ENCODE measurements around the gene CCDC90B.
"Not testable (repeated sequence)": the region's sequence is repeated elsewhere in the genome, so short reads cannot be mapped to it uniquely, and the experiment has no call there.

The CCDC90B gene

DNA sequence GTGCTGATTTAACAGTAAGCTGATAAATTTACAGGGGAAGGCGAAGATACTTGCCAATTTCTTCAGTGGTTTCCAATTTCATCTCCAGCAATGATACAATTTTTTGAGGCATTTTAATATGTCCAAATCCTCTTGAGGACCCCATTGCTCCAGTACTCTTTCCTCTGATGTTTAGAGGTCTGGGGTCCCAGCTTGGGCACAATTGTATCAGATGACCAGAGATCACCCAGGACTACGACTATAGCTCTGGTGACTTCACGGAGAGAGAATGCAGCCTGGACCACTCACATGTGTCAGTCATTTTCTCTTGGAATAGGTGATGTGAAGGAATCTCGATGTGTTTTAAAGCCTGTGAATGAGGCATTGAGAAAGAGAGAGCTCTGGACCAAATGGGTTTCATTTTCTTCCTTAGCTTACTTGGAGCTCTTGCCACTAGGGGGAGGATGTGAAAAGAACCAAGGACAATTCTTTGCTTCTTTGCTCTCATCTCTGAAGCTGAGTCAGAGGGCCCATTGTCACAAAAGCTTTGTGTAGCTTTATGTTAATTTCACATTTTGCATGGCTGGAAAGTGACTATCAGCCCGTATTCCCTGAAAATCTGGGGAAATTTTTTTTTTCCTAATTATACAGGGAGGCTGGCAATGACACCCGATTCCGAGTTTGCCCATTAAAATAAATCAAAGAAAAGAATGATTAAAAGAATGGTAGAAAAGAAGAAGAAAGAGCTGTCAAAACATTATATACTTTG is 6.7 kb upstream of the CCDC90B start:
- no peak for DNase-seq (ENCODE audit: extremely low read depth in 1 of 2, low read depth in 1 of 2)

GRCh38 chr11:83287631-83288030 is 1.5 kb upstream of the CCDC90B start:
- DNase-seq (ENCODE audit: extremely low read depth in 1 of 2, low read depth in 1 of 2): no peak

- DNase-seq (ENCODE audit: extremely low read depth in 1 of 2, low read depth in 1 of 2): no peak
Measured at GRCh38 chr11:83285151-83285770, 906 bp downstream of the CCDC90B start.

DNA sequence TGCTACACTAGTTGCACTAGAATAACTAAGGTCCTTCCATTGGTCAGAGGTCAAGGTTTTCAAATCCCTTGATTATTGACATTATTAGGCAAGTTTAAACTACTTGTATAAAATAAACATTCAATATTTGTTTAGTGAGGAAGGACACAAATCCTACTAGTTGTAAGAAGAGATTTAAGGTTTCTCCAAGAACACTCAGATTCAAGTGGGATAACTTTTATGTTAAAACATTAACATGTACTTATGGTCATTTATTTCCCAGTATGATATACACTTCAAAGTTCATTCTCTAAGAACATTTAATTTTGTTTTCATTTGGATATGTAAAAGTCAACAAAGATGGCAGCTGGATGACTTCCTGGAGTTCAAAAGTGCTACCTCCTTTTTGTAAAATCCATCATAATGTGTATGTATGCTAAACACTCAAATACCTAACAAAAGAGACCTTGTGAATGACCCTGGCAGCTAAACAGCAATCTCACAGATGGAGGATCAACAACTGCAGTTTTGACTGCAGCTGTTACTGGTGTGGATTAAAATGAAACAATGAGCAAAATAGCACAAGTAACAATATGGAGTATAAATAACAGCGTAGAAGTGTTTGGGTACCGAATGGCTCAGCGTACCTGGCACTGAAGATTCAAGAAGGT is 1.5 kb downstream of the CCDC90B start:
- DNase-seq (ENCODE audit: extremely low read depth in 1 of 2, low read depth in 1 of 2): no peak

GRCh38 chr11:83282084-83282716 is 4.0 kb downstream of the CCDC90B start:
- DNase-seq (ENCODE audit: extremely low read depth in 1 of 2, low read depth in 1 of 2): no peak

- no peak for DNase-seq (ENCODE audit: extremely low read depth in 1 of 2, low read depth in 1 of 2)
Measured at GRCh38 chr11:83280256-83280655, 5.9 kb downstream of the CCDC90B start.

DNA sequence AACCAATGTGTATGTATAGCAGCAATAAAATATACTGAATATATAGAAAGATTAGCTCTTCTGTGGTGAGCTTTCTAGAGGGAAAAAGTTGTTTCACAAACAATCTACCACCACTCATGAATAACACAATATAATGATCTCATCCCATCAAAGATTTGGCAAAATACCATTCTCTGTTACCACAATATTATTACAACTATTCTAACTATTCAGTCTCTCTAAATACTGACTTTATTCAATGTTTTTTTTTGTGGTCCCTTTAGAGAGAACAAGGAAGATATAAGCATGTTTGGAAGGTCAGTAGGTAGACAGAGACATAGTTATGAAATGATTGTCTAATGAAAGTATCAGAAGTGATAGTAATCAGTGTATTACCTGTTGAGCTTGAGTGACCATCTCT is 7.8 kb downstream of the CCDC90B start:
- DNase-seq (ENCODE audit: extremely low read depth in 1 of 2, low read depth in 1 of 2): no peak

- no peak for DNase-seq (ENCODE audit: extremely low read depth in 1 of 2, low read depth in 1 of 2)
Measured at GRCh38 chr11:83275888-83276641, 10.1 kb downstream of the CCDC90B start.

GRCh38 chr11:83272627-83273026 is 13.5 kb downstream of the CCDC90B start:
- DNase-seq (ENCODE audit: extremely low read depth in 1 of 2, low read depth in 1 of 2): no peak

- not testable (repeated sequence) for DNase-seq (ENCODE audit: extremely low read depth in 1 of 2, low read depth in 1 of 2)
Measured at GRCh38 chr11:83271734-83272133, 14.4 kb downstream of the CCDC90B start.

DNA sequence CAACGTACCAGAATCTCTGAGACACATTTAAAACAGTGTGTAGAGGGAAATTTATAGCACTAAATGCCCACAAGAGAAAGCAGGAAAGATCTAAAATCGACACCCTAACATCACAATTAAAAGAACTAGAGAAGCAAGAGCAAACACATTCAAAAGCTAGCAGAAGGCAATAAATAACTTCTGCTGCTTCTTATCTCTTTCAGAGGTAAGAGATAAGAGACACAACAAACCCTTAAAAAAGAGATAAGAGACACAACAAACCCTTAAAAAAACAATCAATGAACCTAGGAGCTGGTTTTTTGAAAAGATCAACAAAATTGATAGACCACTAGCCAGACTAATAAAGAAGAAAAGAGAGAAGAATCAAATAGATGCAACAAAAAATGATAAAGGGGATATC is 17.1 kb downstream of the CCDC90B start:
- not testable (repeated sequence) for DNase-seq (ENCODE audit: extremely low read depth in 1 of 2, low read depth in 1 of 2)

GRCh38 chr11:83265331-83265730 is 20.8 kb downstream of the CCDC90B start:
- no peak for DNase-seq (ENCODE audit: extremely low read depth in 1 of 2, low read depth in 1 of 2)

DNA sequence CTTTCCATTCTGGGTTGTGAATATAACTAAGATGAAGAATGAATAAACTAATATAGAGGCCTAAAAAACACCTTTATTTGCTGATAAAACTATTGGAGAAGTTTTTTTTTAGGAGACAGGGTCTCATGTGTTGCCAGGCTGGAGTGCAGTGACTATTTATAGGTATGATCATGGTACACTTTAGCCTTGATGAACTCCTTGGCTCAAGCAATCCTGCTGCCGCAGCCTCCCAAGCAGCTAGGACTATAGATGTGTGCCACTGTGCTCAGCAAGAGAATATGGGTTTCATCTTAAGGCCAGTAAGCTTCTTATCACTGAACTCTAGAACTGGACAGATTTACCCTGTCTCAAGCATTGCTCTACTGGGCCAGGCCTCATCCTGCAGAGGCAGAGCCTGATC is 26.6 kb downstream of the CCDC90B start:
- DNase-seq (ENCODE audit: extremely low read depth in 1 of 2, low read depth in 1 of 2): no peak

DNA sequence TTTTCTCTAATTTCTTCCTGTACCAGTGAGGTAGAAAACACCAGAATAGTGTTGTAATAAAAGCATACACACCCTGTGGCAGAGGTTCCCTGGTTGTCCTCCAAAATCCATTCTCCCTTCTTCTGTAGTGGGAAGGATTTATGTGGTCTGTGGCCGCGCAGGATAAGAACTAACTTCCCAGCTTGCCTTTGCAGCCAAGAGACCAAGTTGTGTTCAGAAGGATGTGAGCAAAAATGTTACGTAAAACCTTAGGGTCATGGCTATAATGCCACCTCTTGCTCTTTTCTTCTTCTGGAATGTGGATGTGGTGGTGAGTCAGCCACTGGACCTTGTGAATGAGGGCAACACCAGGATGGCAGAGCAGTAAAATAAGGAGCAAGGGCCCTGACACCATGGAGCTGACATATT is 28.4 kb downstream of the CCDC90B start:
- DNase-seq (ENCODE audit: extremely low read depth in 1 of 2, low read depth in 1 of 2): no peak

GRCh38 chr11:83256602-83257340 is 29.4 kb downstream of the CCDC90B start:
- DNase-seq (ENCODE audit: extremely low read depth in 1 of 2, low read depth in 1 of 2): no peak

- no peak for DNase-seq (ENCODE audit: extremely low read depth in 1 of 2, low read depth in 1 of 2)
Measured at GRCh38 chr11:83255366-83255765, 30.8 kb downstream of the CCDC90B start.

DNA sequence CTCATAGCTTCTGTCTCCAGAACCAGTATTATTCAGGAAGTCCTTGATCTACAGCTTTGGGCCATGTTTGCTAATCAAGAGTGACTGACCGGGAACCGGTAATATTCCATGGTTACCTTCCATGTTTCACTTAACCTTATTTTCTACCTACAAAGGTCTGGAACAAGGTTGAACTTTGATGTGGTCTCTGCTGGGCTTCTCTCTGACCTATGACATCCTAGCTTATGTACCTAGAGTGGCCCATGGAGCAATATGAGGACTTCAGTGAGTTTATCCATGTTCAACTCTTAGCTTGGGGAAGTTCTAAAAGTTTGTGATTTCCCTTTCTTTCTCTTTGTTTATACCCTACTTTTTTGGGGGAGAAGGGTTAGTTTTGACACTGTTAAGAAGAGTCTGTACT is 33.2 kb downstream of the CCDC90B start:
- DNase-seq (ENCODE audit: extremely low read depth in 1 of 2, low read depth in 1 of 2): no peak

GRCh38 chr11:83252266-83252665 is 33.9 kb downstream of the CCDC90B start:
- DNase-seq (ENCODE audit: extremely low read depth in 1 of 2, low read depth in 1 of 2): no peak

GRCh38 chr11:83249972-83250593 is 36.1 kb downstream of the CCDC90B start:
- no peak for DNase-seq (ENCODE audit: extremely low read depth in 1 of 2, low read depth in 1 of 2)

DNA sequence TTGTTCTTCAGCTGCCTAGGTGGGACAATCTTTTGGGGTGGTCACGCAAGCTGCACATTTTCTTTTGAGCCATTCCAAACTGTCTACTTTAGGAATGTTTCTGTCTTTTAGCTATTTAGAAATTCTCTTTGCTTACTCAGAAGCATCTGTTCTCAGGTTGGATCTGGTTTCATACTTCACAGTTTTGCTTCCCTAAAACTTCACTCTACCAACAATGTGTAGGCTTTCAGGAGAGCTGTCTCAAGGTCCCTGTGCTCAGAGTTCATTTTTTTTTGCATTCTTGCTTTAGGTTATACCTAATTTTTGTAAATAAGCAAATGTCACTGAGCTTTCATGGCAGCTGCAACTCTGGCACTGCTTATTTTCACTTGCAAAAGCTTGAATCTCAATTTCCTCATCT is 36.7 kb downstream of the CCDC90B start:
- DNase-seq (ENCODE audit: extremely low read depth in 1 of 2, low read depth in 1 of 2): no peak

All from activated CD8-positive, alpha-beta memory T cell treated with anti-CD3 and anti-CD28 coated beads for 1 hour (primary cell).